Stimulated activated naive CD8-positive, alpha-beta T cell treated with anti-CD3 and anti-CD28 coated beads, Interleukin-15, Interleukin-2, amounts not matched to agents 100 ng/mL and 50 ng/mL, for 24 hours (primary cell): ENCODE results near the gene PWWP2B.
A peak's percentile ranks its signal among the peaks of the same experiment; 100 is the strongest.
"Not testable (repeated sequence)": the region's sequence is repeated elsewhere in the genome, so short reads cannot be mapped to it uniquely, and the experiment has no call there.

ENCODE experiments used
- H3K27ac Mint-ChIP-seq: one replicate; pipeline ENCODE4 v1.8.0; 2021; ENCODE audit warnings: mild to moderate bottlenecking, mixed read lengths
- H3K27me3 Mint-ChIP-seq: one replicate; pipeline ENCODE4 v1.8.0; 2021; ENCODE audit warnings: mixed read lengths
- H3K36me3 Mint-ChIP-seq: one replicate; pipeline ENCODE4 v1.8.0; 2021; ENCODE audit warnings: low read depth, mixed read lengths
- H3K4me1 Mint-ChIP-seq: one replicate; pipeline ENCODE4 v1.8.0; 2021; ENCODE audit warnings: low read depth, mixed read lengths
- H3K4me3 Mint-ChIP-seq: one replicate; pipeline ENCODE4 v1.8.0; 2021; ENCODE audit warnings: mild to moderate bottlenecking, mixed read lengths
- H3K9me3 Mint-ChIP-seq: one replicate; pipeline ENCODE4 v1.8.0; 2021; ENCODE audit warnings: mixed read lengths

PWWP2B gene

GRCh38 chr10:132429281-132430230, 32.6 kb downstream of the PWWP2B start:
- Mint-ChIP-seq H3K9me3 (no peaks in the 10 kb centered on the region), H3K4me1 (peaks cover 8% of the 10 kb centered on the region), H3K27me3 (no peaks in the 10 kb centered on the region), H3K4me3 (no peak overlapping the region), H3K27ac (no peak overlapping the region), H3K36me3 (no peaks in the 10 kb centered on the region)

DNA sequence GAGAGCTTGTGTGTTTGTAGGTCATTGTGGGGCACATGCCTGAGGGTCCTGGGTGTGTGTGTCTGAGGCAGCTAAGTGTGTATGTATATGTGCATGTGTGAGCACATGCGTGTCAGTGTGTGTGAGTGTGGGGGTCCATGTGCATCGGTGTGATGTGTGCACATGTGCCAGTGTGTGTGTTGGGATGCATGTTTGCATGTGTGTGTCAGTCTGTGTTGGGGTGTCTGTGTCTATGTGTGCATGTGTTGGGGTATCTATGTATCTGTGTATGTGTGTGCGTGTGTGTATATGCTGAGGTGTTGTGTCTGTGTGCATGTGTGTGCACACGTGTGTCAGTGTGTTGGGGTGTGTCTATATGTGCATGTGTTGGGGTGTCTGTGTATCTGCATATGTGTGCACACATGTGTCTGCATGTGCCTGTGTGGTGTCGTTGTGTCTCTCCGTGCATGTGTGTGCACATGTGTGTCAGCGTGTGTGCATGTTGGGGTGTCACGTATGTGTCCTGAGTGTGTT, 33.3 kb downstream of the PWWP2B start:
- Mint-ChIP-seq H3K27ac (no peak overlapping the region), H3K4me3 (no peak overlapping the region)

DNA sequence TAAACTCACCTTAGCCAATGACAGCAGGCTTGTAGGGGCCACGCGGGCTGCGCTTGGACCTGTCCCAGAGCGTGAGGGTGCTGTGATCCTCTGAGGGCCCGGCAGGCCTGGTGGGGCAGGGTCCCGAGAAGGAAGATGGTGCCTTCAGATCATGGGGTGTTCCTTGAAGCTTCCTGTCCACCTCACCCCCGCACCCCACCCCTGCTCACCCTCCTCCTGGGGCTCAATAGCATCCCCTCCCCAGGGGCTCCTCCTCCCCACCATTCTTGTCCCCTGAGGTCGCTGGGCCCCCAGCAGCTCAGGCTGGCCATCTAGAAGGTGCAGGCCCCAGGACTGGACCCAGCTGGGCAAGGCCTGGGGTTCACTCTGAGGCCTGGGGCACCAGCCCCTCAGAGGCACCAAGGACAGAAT, 33.9 kb downstream of the PWWP2B start:
- Mint-ChIP-seq H3K9me3 (no peaks in the 10 kb centered on the region), H3K4me3 (no peak overlapping the region), H3K27ac (no peak overlapping the region), H3K4me1 (peaks cover 8% of the 10 kb centered on the region), H3K36me3 (no peaks in the 10 kb centered on the region), H3K27me3 (no peaks in the 10 kb centered on the region)

More for the DNA sequence above, 33.3 kb downstream of the PWWP2B start:
- H3K9me3 Mint-ChIP-seq, result no peaks in the 10 kb centered on the region
- no peaks in the 10 kb centered on the region for H3K36me3 Mint-ChIP-seq
- no peaks in the 10 kb centered on the region for H3K27me3 Mint-ChIP-seq
- peaks cover 8% of the 10 kb centered on the region for H3K4me1 Mint-ChIP-seq

DNA sequence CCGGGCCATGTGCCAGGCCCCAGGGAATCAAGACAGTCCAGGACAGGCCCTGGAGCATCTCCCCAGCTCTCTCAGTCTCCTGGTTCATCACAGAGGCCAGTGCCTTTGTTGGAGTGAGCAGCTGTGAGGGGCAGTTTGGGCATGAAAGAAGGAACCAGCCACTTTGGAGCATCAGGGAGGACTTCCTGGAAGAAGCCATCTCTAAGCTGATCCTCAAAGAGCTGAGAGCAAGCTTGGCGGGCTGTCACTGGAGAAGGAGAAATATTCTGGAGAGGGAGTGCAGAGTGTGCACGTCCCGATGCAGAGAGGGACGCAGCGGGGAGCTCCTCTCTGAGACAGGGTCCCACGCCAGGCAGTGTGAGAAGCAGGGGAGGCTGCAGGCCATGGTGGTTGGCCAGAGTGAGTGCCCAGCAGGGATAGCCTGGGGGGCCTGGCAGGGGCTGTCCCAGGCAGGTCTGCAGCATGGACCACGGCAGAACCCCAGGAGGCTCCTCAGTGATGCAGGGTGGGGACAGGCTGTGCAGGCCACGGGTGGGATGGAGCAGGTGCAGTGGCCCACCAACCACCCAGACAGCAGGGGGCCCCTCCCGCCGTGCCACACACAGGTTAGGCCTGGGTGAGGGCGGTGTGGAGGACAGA, 34.7 kb downstream of the PWWP2B start:
- no peak overlapping the region for H3K27ac Mint-ChIP-seq
- H3K36me3 Mint-ChIP-seq, result no peaks in the 10 kb centered on the region
- no peak overlapping the region for H3K4me3 Mint-ChIP-seq
- peaks cover 8% of the 10 kb centered on the region for H3K4me1 Mint-ChIP-seq
- no peaks in the 10 kb centered on the region for H3K9me3 Mint-ChIP-seq
- H3K27me3 Mint-ChIP-seq, result no peaks in the 10 kb centered on the region

DNA sequence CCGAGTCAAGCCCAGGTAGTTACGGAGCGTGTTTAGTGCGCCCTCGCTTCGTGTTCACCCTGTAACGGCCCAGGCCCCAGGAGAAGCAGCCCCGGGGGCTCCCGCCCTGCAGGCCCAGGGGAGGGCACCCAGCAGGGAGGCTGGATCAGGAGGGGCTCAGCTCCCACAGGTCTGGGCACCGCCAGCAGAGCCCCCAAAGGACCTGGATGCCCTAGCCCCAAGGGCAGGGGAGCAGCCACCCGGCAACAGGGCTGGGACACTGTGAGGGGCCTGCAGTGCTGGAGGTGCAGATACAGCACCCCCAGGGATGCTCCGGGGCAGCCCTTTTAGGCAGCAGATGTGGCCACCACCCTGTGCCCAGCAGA, 35.2 kb downstream of the PWWP2B start:
- H3K36me3 Mint-ChIP-seq, result no peaks in the 10 kb centered on the region
- H3K27ac Mint-ChIP-seq, result no peak overlapping the region
- H3K9me3 Mint-ChIP-seq, result no peaks in the 10 kb centered on the region
- H3K4me3 Mint-ChIP-seq, result no peak overlapping the region
- H3K27me3 Mint-ChIP-seq, result no peaks in the 10 kb centered on the region
- H3K4me1 Mint-ChIP-seq, result peaks cover 8% of the 10 kb centered on the region

DNA sequence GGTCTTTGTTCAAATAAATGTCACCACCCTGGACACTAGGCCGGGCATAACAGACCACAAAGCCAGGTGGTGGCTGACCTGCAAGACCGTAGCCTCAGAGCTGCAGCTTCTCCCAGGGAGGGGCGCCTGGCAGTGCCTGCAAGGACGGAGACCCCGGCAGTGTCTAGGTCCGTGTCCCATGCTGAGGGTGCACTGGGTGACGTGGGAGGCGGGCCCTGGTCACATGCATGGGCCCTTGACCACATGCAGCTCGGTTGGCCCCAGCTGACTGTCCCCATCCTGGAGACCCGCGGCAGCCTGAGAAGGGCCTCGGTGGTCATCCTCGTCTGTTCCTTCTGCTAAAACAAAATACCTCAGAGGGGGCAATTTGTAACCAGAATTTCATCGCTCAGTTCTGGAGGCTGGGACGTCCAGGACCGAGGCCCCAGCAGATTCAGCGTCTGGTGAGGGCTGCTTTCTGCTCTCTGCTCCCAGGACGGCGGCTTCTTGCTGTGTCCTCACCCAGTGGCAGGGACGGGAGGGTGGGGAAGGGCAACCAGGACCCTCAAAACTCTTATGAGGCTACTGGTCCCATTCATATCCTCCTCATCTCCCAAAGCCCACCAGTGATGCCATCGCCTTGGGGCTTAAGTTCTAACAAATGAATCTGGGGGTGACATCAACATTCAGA, 36.8 kb downstream of the PWWP2B start:
- H3K27me3 Mint-ChIP-seq, result no peaks in the 10 kb centered on the region
- H3K9me3 Mint-ChIP-seq, result no peaks in the 10 kb centered on the region
- no peaks in the 10 kb centered on the region for H3K36me3 Mint-ChIP-seq
- H3K27ac Mint-ChIP-seq, result no peak overlapping the region
- peak overlapping the region; percentile 28 for H3K4me3 Mint-ChIP-seq
- H3K4me1 Mint-ChIP-seq, result peaks cover 8% of the 10 kb centered on the region

GRCh38 chr10:132434405-132435005, 37.5 kb downstream of the PWWP2B start:
- Mint-ChIP-seq H3K9me3 (no peaks in the 10 kb centered on the region), H3K27me3 (no peaks in the 10 kb centered on the region), H3K4me1 (peaks cover 8% of the 10 kb centered on the region), H3K27ac (no peak overlapping the region), H3K36me3 (no peaks in the 10 kb centered on the region), H3K4me3 (peak overlapping the region; percentile 28)

DNA sequence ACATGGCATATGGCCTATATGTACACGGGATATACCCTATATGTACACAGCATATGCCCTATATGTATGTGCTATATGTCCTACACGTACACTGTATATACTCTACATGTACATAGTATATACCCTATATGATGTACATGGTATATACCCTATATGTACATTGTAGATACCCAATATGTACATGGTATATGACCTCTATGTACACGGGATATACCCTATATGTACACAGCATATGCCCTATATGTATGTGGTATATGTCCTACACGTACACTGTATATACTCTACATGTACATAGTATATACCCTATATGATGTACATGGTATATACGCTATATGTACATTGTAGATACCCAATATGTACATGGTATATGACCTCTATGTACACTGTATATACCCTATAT, 38.3 kb downstream of the PWWP2B start:
- not testable (repeated sequence) for H3K36me3 Mint-ChIP-seq, H3K4me1 Mint-ChIP-seq, H3K27ac Mint-ChIP-seq, H3K9me3 Mint-ChIP-seq, H3K27me3 Mint-ChIP-seq, H3K4me3 Mint-ChIP-seq

- not testable (repeated sequence) for H3K9me3 Mint-ChIP-seq, H3K4me3 Mint-ChIP-seq, H3K27ac Mint-ChIP-seq, H3K36me3 Mint-ChIP-seq, H3K4me1 Mint-ChIP-seq, H3K27me3 Mint-ChIP-seq
These were observed 39.1 kb downstream of the PWWP2B start for GRCh38 chr10:132436096-132436495.

GRCh38 chr10:132436861-132437410, 39.9 kb downstream of the PWWP2B start:
- Mint-ChIP-seq H3K9me3 (no peaks in the 10 kb centered on the region), H3K27me3 (no peaks in the 10 kb centered on the region)

GRCh38 chr10:132437541-132437950, 40.5 kb downstream of the PWWP2B start:
- Mint-ChIP-seq H3K9me3 (no peaks in the 10 kb centered on the region), H3K4me1 (peaks cover 12% of the 10 kb centered on the region), H3K27me3 (no peaks in the 10 kb centered on the region), H3K4me3 (no peak overlapping the region), H3K27ac (no peak overlapping the region), H3K36me3 (no peaks in the 10 kb centered on the region)

More at GRCh38 chr10:132436861-132437410, 39.9 kb downstream of the PWWP2B start:
- H3K4me1 Mint-ChIP-seq, result peaks cover 9% of the 10 kb centered on the region
- H3K4me3 Mint-ChIP-seq, result no peak overlapping the region
- H3K27ac Mint-ChIP-seq, result no peak overlapping the region
- no peaks in the 10 kb centered on the region for H3K36me3 Mint-ChIP-seq

DNA sequence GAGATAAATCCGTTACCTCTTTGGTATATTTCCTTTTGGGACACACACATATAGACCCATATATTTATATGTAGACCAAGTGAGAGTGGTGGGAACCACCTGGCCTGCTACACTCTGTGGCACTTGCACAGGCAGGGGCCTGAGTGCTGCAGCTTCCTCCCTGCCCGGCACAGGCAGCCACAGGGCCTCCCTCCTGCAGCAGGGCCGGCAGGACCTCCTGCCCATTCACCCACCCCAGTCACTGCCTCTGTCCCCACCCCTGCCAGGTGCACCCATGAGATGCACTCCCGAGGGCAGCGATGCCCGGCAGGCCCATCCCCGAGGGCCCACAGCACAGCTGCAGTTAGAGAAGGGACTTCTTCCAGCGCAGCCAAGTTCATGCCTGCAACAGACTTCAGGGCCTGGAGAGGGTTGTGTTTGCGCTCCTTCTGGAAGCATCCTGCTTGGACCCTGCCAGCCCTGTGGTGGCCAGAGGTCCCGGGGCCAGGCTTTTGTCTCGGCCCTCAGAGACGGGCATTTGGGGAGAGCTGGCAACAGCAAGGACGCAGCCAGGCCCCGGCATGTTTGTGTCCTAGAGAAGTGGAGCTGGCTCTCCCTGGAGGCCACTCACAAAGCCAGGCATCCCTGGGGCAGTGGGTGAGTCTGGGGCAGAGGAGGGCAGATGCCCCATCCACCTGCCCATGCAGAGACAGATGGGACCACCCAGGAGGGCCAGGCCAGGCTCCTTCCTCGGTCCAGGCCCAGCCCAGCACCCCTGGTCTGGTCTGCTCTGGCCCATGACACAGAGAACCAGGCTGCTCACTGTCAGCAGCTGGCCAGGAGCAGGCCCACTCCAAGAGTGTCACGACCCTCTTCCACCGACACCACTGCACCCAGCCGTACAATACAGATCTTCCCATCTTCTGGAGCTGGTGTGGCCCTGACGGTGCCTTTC, 41.4 kb downstream of the PWWP2B start:
- H3K4me1 Mint-ChIP-seq, result peaks cover 12% of the 10 kb centered on the region
- no peaks in the 10 kb centered on the region for H3K27me3 Mint-ChIP-seq
- H3K27ac Mint-ChIP-seq, result no peak overlapping the region

DNA sequence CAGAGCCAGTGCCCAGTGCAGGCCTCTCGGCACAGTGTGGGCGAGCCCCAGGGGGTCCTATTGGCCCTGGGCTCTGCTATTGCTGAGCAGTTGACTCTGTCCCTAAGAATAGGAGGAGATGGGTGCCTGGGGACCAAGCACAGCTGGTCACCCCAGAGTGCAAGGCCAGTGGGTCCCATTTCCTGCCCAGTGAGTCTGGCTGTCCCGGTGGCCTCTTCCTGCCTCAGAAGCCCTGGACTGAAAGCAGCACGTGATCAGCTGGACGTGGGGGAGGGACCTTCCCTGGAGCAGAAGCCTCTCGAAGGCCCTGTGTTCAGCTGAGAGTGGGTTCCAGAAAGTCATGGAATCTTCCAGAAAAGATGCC, 42.0 kb downstream of the PWWP2B start:
- Mint-ChIP-seq H3K9me3 (no peaks in the 10 kb centered on the region), H3K27ac (no peak overlapping the region), H3K4me1 (peaks cover 12% of the 10 kb centered on the region), H3K36me3 (no peaks in the 10 kb centered on the region), H3K27me3 (no peaks in the 10 kb centered on the region), H3K4me3 (no peak overlapping the region)

More for the DNA sequence above, 41.4 kb downstream of the PWWP2B start:
- Mint-ChIP-seq H3K36me3 (no peaks in the 10 kb centered on the region), H3K9me3 (no peaks in the 10 kb centered on the region), H3K4me3 (no peak overlapping the region)
